Cardiac fibroblast (primary cell): ENCODE measurements around the gene MEX3D.
A peak's percentile ranks its signal among the peaks of the same experiment; 100 is the strongest.

Experiments
- DNase-seq, 2 donors: peaks; one replicate each; pipeline versions ENCODE4 v3.0.0 to v3.0.0-alpha.2; 2010; ENCODE audit warnings: low read depth in 2 of 2
- H3K4me3 ChIP-seq, 2 donors: replicated peaks in 1 of 2; 1 replicate in 1 of 2; 2 replicates in 1 of 2; pipeline ENCODE4 v1.5.1; 2011; ENCODE audit warnings: low read depth in 2 of 2, low read length in 2 of 2, mild to moderate bottlenecking in 2 of 2, moderate library complexity in 1 of 2
- CTCF ChIP-seq: IDR thresholded peaks from one replicate; pipeline ENCODE4 v1.5.1; 2011; ENCODE audit warnings: low read depth, mild to moderate bottlenecking, low read length, inconsistent platforms

The MEX3D gene

GRCh38 chr19:1507763-1508506 is 60.2 kb downstream of the MEX3D start:
- peak overlapping the region; percentile 48 to 60 for H3K4me3 ChIP-seq
- peak; percentile 97 to 98 for DNase-seq
- no peak for TF ChIP-seq CTCF

- DNase-seq = no peak
- no peak overlapping the region for H3K4me3 ChIP-seq
- no peak for TF ChIP-seq CTCF
Observed at GRCh38 chr19:1507192-1507660, 60.9 kb downstream of the MEX3D start.

GRCh38 chr19:1505991-1506881 is 61.9 kb downstream of the MEX3D start:
- H3K4me3 ChIP-seq = no peak overlapping the region
- no peak for DNase-seq
- no peak for TF ChIP-seq CTCF

GRCh38 chr19:1505012-1505411 is 63.1 kb downstream of the MEX3D start:
- no peak for TF ChIP-seq CTCF
- no peak for DNase-seq
- H3K4me3 ChIP-seq = no peak overlapping the region
